H9 (cell line): Measurements from ENCODE around the gene C11orf21. TPM values are rescaled to one million over a fixed set of nuclear protein-coding genes. Genes with fewer than 3 reads are reported as not detected.
A peak's percentile ranks its signal among the peaks of the same experiment; 100 is the strongest.

Source experiments
- DNase-seq: peaks from one replicate; pipeline ENCODE4 v3.0.0-alpha.2; 2017
- H2AFZ ChIP-seq: one replicate; pipeline ENCODE4 v1.6.1; 2013; ENCODE audit warnings: mild to moderate bottlenecking, low read length, control low read depth, moderate library complexity
- H2AK5ac ChIP-seq: 2 replicates; pipeline ENCODE4 v1.6.1; 2013; ENCODE audit warnings: low read length, control low read depth, mixed read lengths; ENCODE audit not compliant: insufficient read length
- H2BK120ac ChIP-seq: one replicate; pipeline ENCODE4 v1.6.1; 2013; ENCODE audit warnings: low read depth, mild to moderate bottlenecking, low read length, control low read depth, inconsistent platforms; ENCODE audit not compliant: poor library complexity, severe bottlenecking
- H2BK12ac ChIP-seq: 2 replicates; pipeline ENCODE4 v1.6.1; 2013; ENCODE audit warnings: low read length, control low read depth, mixed read lengths, low read depth; ENCODE audit not compliant: insufficient read length
- H2BK15ac ChIP-seq: 2 replicates; pipeline ENCODE4 v1.6.1; 2013; ENCODE audit warnings: low read depth, low read length, control low read depth
- H2BK20ac ChIP-seq: one replicate; pipeline ENCODE4 v1.6.1; 2013; ENCODE audit warnings: low read depth, mild to moderate bottlenecking, low read length, control low read depth, inconsistent platforms; ENCODE audit not compliant: poor library complexity, severe bottlenecking
- H2BK5ac ChIP-seq: 2 replicates; pipeline ENCODE4 v1.6.1; 2013; ENCODE audit warnings: low read length, control low read depth, mixed read lengths; ENCODE audit not compliant: insufficient read length
- H3K14ac ChIP-seq: 2 replicates; pipeline ENCODE4 v1.6.1; 2013; ENCODE audit warnings: low read length, control low read depth; ENCODE audit not compliant: insufficient read depth
- H3K18ac ChIP-seq: 2 replicates; pipeline ENCODE4 v1.6.1; 2013; ENCODE audit warnings: low read depth, mild to moderate bottlenecking, mixed read lengths, low read length, control low read depth; ENCODE audit not compliant: insufficient read length
- H3K23ac ChIP-seq: 2 replicates; pipeline ENCODE4 v1.6.1; 2013; ENCODE audit warnings: low read length, control low read depth, mixed read lengths, low read depth; ENCODE audit not compliant: insufficient read length
- H3K23me2 ChIP-seq: 2 replicates; pipeline ENCODE4 v1.6.1; 2013; ENCODE audit warnings: low read depth, mild to moderate bottlenecking, mixed read lengths, low read length, control low read depth; ENCODE audit not compliant: insufficient read length, poor library complexity, severe bottlenecking
- H3K27ac ChIP-seq: 2 replicates; pipeline ENCODE4 v1.5.1; 2013; ENCODE audit warnings: low read length, control low read depth, mixed read lengths, low read depth; ENCODE audit not compliant: insufficient read length
- H3K27me3 ChIP-seq: 2 replicates; pipeline ENCODE4 v1.6.1; 2013; ENCODE audit warnings: low read length, control low read depth, inconsistent platforms; ENCODE audit not compliant: insufficient read depth
- H3K4ac ChIP-seq: 2 replicates; pipeline ENCODE4 v1.6.1; 2013; ENCODE audit warnings: low read depth, mild to moderate bottlenecking, control low read depth, inconsistent platforms, low read length, moderate library complexity
- H3K4me1 ChIP-seq: 2 replicates; pipeline ENCODE4 v1.6.1; 2013; ENCODE audit warnings: low read length, control low read depth, inconsistent platforms; ENCODE audit not compliant: insufficient read depth
- H3K4me2 ChIP-seq: 2 replicates; pipeline ENCODE4 v1.6.1; 2013; ENCODE audit warnings: low read length, control low read depth, mixed read lengths; ENCODE audit not compliant: insufficient read length, insufficient read depth
- H3K56ac ChIP-seq: 2 replicates; pipeline ENCODE4 v1.6.1; 2013; ENCODE audit warnings: low read depth, mild to moderate bottlenecking, mixed read lengths, low read length, control low read depth; ENCODE audit not compliant: insufficient read length
- H3K79me1 ChIP-seq: 2 replicates; pipeline ENCODE4 v1.6.1; 2013; ENCODE audit warnings: low read depth, mild to moderate bottlenecking, moderate library complexity, low read length, control low read depth, inconsistent platforms; ENCODE audit not compliant: insufficient read depth, poor library complexity, severe bottlenecking
- H3K79me2 ChIP-seq: 2 replicates; pipeline ENCODE4 v1.6.1; 2013; ENCODE audit warnings: low read length, control low read depth, inconsistent platforms; ENCODE audit not compliant: insufficient read depth
- H3K9ac ChIP-seq: 2 replicates; pipeline ENCODE4 v1.6.1; 2013; ENCODE audit warnings: low read length, control low read depth, mixed read lengths; ENCODE audit not compliant: insufficient read length; ENCODE audit errors: extremely low read depth
- H3K9me3 ChIP-seq: one replicate; pipeline ENCODE4 v1.6.1; 2013; ENCODE audit warnings: low read depth, low read length, inconsistent platforms; ENCODE audit not compliant: control insufficient read depth
- H3T11ph ChIP-seq: one replicate; pipeline ENCODE4 v1.6.1; 2013; ENCODE audit warnings: mild to moderate bottlenecking, low read length, control low read depth, inconsistent platforms
- H4K20me1 ChIP-seq: one replicate; pipeline ENCODE4 v1.6.1; 2013; ENCODE audit not compliant: control insufficient read depth, insufficient read length, insufficient read depth
- H4K5ac ChIP-seq: 2 replicates; pipeline ENCODE4 v1.6.1; 2013; ENCODE audit warnings: low read depth, mild to moderate bottlenecking, mixed read lengths, low read length, control low read depth; ENCODE audit not compliant: insufficient read length
- H4K8ac ChIP-seq: replicated peaks from 2 replicates; pipeline ENCODE4 v1.6.1; 2013; ENCODE audit warnings: low read length, control low read depth, mixed read lengths, low read depth; ENCODE audit not compliant: insufficient read length
- H4K91ac ChIP-seq: 2 replicates; pipeline ENCODE4 v1.6.1; 2013; ENCODE audit warnings: low read depth, mild to moderate bottlenecking, moderate library complexity, mixed read lengths, low read length, control low read depth; ENCODE audit not compliant: insufficient read length
- H3K27ac Mint-ChIP-seq, 3 experiments: 2 replicates in 2 of 3; 3 replicates in 1 of 3; pipeline ENCODE4 v1.8.0; 2020 to 2021; ENCODE audit warnings: mixed read lengths in 3 of 3, mild to moderate bottlenecking in 1 of 3, moderate library complexity in 1 of 3
- H3K27me3 Mint-ChIP-seq: 2 replicates; pipeline ENCODE4 v1.8.0; 2021; ENCODE audit warnings: low read depth, mild to moderate bottlenecking, moderate library complexity, mixed read lengths
- H3K36me3 Mint-ChIP-seq, 3 experiments: 2 replicates in 2 of 3; 3 replicates in 1 of 3; pipeline ENCODE4 v1.8.0; 2020 to 2021; ENCODE audit warnings: low read depth in 3 of 3, mixed read lengths in 3 of 3; ENCODE audit not compliant: insufficient read depth in 1 of 3
- H3K4me1 Mint-ChIP-seq, 2 experiments: 2 replicates each; pipeline ENCODE4 v1.8.0; 2020; ENCODE audit warnings: mixed read lengths in 2 of 2
- H3K4me3 Mint-ChIP-seq, 2 experiments: 2 replicates in 1 of 2; 3 replicates in 1 of 2; pipeline ENCODE4 v1.8.0; 2020 to 2021; ENCODE audit warnings: mild to moderate bottlenecking in 2 of 2, mixed read lengths in 2 of 2, moderate library complexity in 1 of 2
- H3K9me3 Mint-ChIP-seq, 2 experiments: 2 replicates in 1 of 2; 3 replicates in 1 of 2; pipeline ENCODE4 v1.8.0; 2020; ENCODE audit warnings: mild to moderate bottlenecking in 2 of 2, mixed read lengths in 2 of 2, moderate library complexity in 1 of 2
- CTCF ChIP-seq: fragments of 200-600 bp; sonication (generic); conservative IDR thresholded peaks from 3 replicates; pipeline ENCODE4 v1.8.0; 2021; ENCODE audit warnings: antibody characterized with exemption, mild to moderate bottlenecking
- WGBS: extraction: QIAGEN DNeasy Blood & Tissue Kit; methylation state at CpG from one replicate; pipeline ENCODE4 v1.1.7; 2013; ENCODE audit warnings: missing lambda C conversion rate, low lambda C conversion rate, mixed read lengths; ENCODE audit not compliant: insufficient read length; ENCODE audit errors: extremely low coverage; 5-methylcytosine and 5-hydroxymethylcytosine counted together
- total RNA-seq: library from RNA; stranded (reverse); gene quantifications from 2 replicates; pipeline ENCODE4 v1.2.1, GENCODE V29; 2021

The C11orf21 gene
- total RNA-seq, 1 experiment from 2014 or later: not detected

DNA sequence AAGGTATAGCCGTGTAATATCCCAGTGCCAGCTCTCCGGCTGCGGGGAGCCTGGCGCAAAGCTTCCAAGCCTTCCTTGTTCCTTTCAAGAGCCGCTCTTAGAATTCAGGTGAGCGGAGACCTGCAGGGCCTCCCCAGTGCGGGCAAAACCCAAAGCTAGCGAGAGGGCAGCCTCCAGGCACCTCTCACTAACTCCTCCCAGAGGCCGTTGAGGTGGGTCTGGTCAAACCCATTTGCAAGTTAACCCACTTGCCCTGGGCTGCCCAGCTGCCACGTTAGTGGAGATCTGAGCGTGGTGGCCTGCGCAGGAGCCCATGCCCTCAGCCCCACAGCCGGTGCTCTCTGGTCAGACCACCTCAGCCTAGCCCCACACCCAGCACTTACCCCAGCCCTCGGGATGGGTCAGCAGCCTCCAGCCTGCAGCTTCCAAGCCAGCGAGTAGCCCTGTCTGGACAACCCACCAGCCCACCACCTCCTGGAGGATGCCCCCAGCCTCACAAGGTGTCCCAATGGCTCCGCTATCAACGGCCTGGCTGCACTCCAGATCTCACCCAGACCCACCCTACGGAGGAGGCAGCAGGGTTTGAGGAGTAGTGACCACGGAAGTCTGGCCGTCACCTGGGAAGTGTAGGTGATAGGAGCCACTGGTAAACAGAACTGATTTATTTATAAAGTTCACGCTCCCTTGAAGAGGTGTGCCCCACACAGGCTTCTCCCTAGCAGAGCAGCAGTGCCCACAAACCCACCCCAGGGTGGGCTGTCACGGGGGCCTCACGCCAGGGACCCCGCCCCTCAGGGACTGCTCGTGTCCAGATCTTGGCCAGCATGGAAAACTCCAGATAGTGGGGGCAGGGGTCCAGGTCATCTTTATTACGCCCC lies 33.6 kb downstream of the C11orf21 start:
- Histone ChIP-seq H2BK5ac (no peak overlapping the region), H3K9ac (no peak overlapping the region), H2BK15ac (no peak overlapping the region), H2BK12ac (no peak overlapping the region), H3T11ph (no peak overlapping the region), H3K23ac (no peak overlapping the region), H3K23me2 (peaks cover 7% of the 10 kb centered on the region), H4K8ac (no peak overlapping the region), H3K27me3 (peaks cover 32% of the 10 kb centered on the region; the same call in 1 of the 2 replicates), H2AK5ac (no peak overlapping the region), H4K5ac (no peak overlapping the region), H2BK20ac (no peak overlapping the region), H3K18ac (no peak overlapping the region), H3K9me3 (no peaks in the 10 kb centered on the region), H3K79me2 (no peaks in the 10 kb centered on the region), H2AFZ (no peak overlapping the region), H3K4me1 (no peaks in the 10 kb centered on the region), H4K91ac (no peak overlapping the region), H2BK120ac (no peak overlapping the region), H4K20me1 (peaks cover 4% of the 10 kb centered on the region), H3K4ac (no peak overlapping the region), H3K79me1 (no peaks in the 10 kb centered on the region), H3K27ac (no peak overlapping the region), H3K14ac (no peak overlapping the region), H3K56ac (no peak overlapping the region), H3K4me2 (peak overlapping the region; percentile 13)
- WGBS: no CpG with 5 or more reads among the region's 26 CpGs
- no peaks in the 10 kb centered on the region; a peak in 1 of 7 replicates for H3K36me3 Mint-ChIP-seq
- no peak overlapping the region for H3K27ac Mint-ChIP-seq
- TF ChIP-seq CTCF: no peak
- H3K27me3 Mint-ChIP-seq: peaks cover 89% of the 10 kb centered on the region
- H3K4me3 Mint-ChIP-seq: peak overlapping the region; percentile 55 to 73
- peak; percentile 42 for DNase-seq
- peaks cover 4 to 13% of the 10 kb centered on the region in 2 experiments for H3K4me1 Mint-ChIP-seq
- peaks cover 0 to 3% of the 10 kb centered on the region in 2 experiments; a peak in 4 of 5 replicates for H3K9me3 Mint-ChIP-seq
